Activated naive CD8-positive, alpha-beta T cell treated with anti-CD3 and anti-CD28 coated beads, Interleukin-2, amount 10 ng/mL, durations not matched to agents 7 days and 5 days (primary cell): Measurements from ENCODE around the gene TYRO3. TPM values are rescaled to one million over a fixed set of nuclear protein-coding genes. Genes with fewer than 3 reads are reported as not detected.

Experiments used
- total RNA-seq, 2 experiments: library from RNA; stranded (reverse); gene quantifications; one replicate each; pipeline ENCODE4 v1.2.3, GENCODE V29; 2021

Gene TYRO3
- total RNA-seq, 2 experiments from 2014 or later = 0.22 to 0.28 TPM

Other genes with a start within 250 kb of the TYRO3 start
- gene OIP5, start 226.6 kb upstream of the TYRO3 start, total RNA-seq = 10 to 100 TPM; 17.1 to 17.2 TPM
- gene NUSAP1, start 226.3 kb upstream of the TYRO3 start, total RNA-seq = 100 to 1,000 TPM; 189 to 205 TPM
- gene NDUFAF1, start 156.7 kb upstream of the TYRO3 start, total RNA-seq = 10 to 100 TPM; 10.5 to 11.8 TPM
- gene RTF1, start 142.1 kb upstream of the TYRO3 start, total RNA-seq = 10 to 100 TPM; 38.1 to 39.2 TPM
- under 1 TPM in 1 of 2 experiments, not detected in 1; 0.25 TPM for gene ITPKA, start 65.3 kb upstream of the TYRO3 start, total RNA-seq
- 1 to 10 TPM; 1.6 to 1.9 TPM for gene LTK, start 45.4 kb upstream of the TYRO3 start, total RNA-seq
- gene RPAP1, start 15.0 kb upstream of the TYRO3 start, total RNA-seq = 10 to 100 TPM; 40.2 to 42.4 TPM
- gene MGA, start 101.2 kb downstream of the TYRO3 start, total RNA-seq = 10 to 100 TPM; 43.1 to 46.2 TPM
- gene MAPKBP1, start 215.3 kb downstream of the TYRO3 start, total RNA-seq = 10 to 100 TPM; 32.0 to 36.6 TPM